Astrocyte (in vitro differentiated cells and primary cell): Measurements from ENCODE around the gene CNOT3. TPM values are rescaled to one million over a fixed set of nuclear protein-coding genes. Genes with fewer than 3 reads are reported as not detected.

Experiments used
- DNase-seq: peaks from one replicate; pipeline ENCODE4 v3.0.0-alpha.2; 2010; ENCODE audit warnings: low read depth
- FAIRE-seq: peaks from 2 replicates; lab custom pipeline; 2011; peaks lifted over from hg19 to GRCh38; lab: Jason Lieb, UNC
- H2AFZ ChIP-seq: 2 replicates; pipeline ENCODE4 v1.6.0; 2012; ENCODE audit warnings: low read depth, low read length, inconsistent platforms
- H3K27ac ChIP-seq: 2 replicates; pipeline ENCODE4 v1.5.1; 2011; ENCODE audit warnings: low read depth, low read length, inconsistent platforms
- H3K27me3 ChIP-seq: 2 replicates; pipeline ENCODE4 v1.6.0; 2011; ENCODE audit warnings: low read length, inconsistent platforms; ENCODE audit not compliant: insufficient read depth
- H3K36me3 ChIP-seq: 2 replicates; pipeline ENCODE4 v1.5.1; 2011; ENCODE audit warnings: low read length, inconsistent platforms; ENCODE audit not compliant: insufficient read depth
- H3K4me1 ChIP-seq: 2 replicates; pipeline ENCODE4 v1.5.1; 2011; ENCODE audit warnings: low read length, inconsistent platforms; ENCODE audit not compliant: insufficient read depth
- H3K4me2 ChIP-seq: 2 replicates; pipeline ENCODE4 v1.6.0; 2012; ENCODE audit warnings: low read length, inconsistent platforms
- H3K4me3 ChIP-seq: 2 replicates; pipeline ENCODE4 v1.5.1; 2011; ENCODE audit warnings: low read depth, mild to moderate bottlenecking, low read length, inconsistent platforms; ENCODE audit not compliant: insufficient read depth
- H3K79me2 ChIP-seq: 2 replicates; pipeline ENCODE4 v1.6.0; 2012; ENCODE audit warnings: mild to moderate bottlenecking, low read length, inconsistent platforms; ENCODE audit not compliant: insufficient read depth
- H3K9ac ChIP-seq: 2 replicates; pipeline ENCODE4 v1.6.0; 2012; ENCODE audit warnings: mild to moderate bottlenecking, low read length, inconsistent platforms
- H3K9me3 ChIP-seq: 2 replicates; pipeline ENCODE4 v1.5.1; 2012; ENCODE audit warnings: low read depth, mild to moderate bottlenecking, low read length, inconsistent platforms; ENCODE audit not compliant: insufficient read depth
- H4K20me1 ChIP-seq: 2 replicates; pipeline ENCODE4 v1.6.0; 2012; ENCODE audit warnings: low read length, inconsistent platforms; ENCODE audit not compliant: insufficient read depth
- H3K27ac Mint-ChIP-seq: one replicate; pipeline ENCODE4 v1.8.0; 2021; ENCODE audit warnings: mild to moderate bottlenecking, mixed read lengths; ENCODE audit not compliant: unreplicated experiment
- H3K27me3 Mint-ChIP-seq: one replicate; pipeline ENCODE4 v1.8.0; 2021; ENCODE audit warnings: low read depth, mixed read lengths; ENCODE audit not compliant: unreplicated experiment
- H3K36me3 Mint-ChIP-seq: one replicate; pipeline ENCODE4 v1.8.0; 2021; ENCODE audit warnings: low read depth, mixed read lengths; ENCODE audit not compliant: unreplicated experiment
- H3K4me1 Mint-ChIP-seq: one replicate; pipeline ENCODE4 v1.8.0; 2021; ENCODE audit warnings: low read depth, mixed read lengths; ENCODE audit not compliant: unreplicated experiment
- H3K4me3 Mint-ChIP-seq: one replicate; pipeline ENCODE4 v1.8.0; 2021; ENCODE audit warnings: mild to moderate bottlenecking, moderate library complexity, mixed read lengths; ENCODE audit not compliant: unreplicated experiment
- H3K9me3 Mint-ChIP-seq: one replicate; pipeline ENCODE4 v1.8.0; 2021; ENCODE audit warnings: mild to moderate bottlenecking, mixed read lengths; ENCODE audit not compliant: unreplicated experiment
- CTCF ChIP-seq: IDR thresholded peaks from 2 replicates; pipeline ENCODE4 v1.5.1; 2011; ENCODE audit warnings: low read depth, mild to moderate bottlenecking, inconsistent platforms, low read length, moderate library complexity; ENCODE audit not compliant: insufficient read depth
- EZH2 ChIP-seq: IDR thresholded peaks from 2 replicates; pipeline ENCODE4 v1.6.1; 2012; ENCODE audit warnings: mild to moderate bottlenecking, low read length, inconsistent platforms; ENCODE audit not compliant: insufficient read depth
- total RNA-seq: library from RNA; stranded (reverse); gene quantifications from 2 replicates; pipeline ENCODE4 v1.2.1, GENCODE V29; 2021

CNOT3 gene
- total RNA-seq, 1 donor from 2014 or later = 39.2 TPM

DNA sequence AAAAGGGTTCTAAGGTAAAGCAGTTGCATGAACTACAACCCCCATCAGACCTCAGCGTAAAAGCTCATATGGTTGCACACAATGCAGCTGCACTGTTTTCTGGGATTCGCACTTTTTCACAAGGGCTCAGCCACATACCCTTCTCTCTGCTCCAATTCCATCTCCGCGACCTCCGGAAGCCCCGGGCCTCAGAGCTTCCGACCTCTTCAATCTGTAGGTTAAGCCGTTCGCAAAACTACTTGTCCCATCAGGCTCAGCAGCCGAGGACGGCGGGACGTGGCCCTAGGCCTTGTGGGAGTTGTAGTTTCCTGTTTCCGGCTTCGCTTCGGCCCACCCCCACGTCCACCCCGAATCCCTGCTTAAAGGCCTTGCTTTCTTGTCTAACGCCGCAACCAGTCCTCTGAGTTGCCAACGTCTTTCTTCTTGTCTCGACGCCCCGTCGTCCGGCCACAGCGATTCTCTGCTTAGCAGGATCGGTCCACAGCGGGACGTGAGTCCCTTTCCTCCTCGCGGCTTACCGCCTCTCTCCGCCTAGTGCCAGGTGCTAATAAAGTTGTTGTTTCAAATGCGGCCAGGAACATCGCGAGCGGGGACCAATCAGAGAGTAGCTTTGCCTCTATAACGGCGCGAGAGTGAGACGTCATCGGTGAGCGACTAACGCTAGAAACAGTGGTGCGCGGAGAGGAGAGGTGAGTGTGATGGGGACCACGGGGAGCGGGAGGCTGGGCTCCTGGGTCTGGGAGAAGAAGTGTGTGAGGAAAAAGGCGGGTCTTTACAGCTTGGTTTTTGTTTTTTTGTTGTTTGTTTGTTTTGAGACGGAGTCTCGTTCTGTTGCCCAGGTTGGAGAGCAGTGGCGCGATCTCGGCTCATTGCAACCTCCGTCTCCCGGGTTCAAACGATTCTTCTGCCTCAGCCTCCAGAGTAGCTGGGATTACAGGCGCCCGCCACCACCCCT is 22.2 kb upstream of the CNOT3 start, which contains the start of the genes PRPF31 and TFPT:
PRPF31 (plus strand) TSS at position 646 of the 955 bp plus-strand sequence. CDS start 2,525 bp downstream, outside the sequence.
TFPT (minus strand) TSS at position 549 of the 955 bp plus-strand sequence; CDS start at position 161, 388 bp downstream.
- Mint-ChIP-seq H3K27ac (peak within 1 kb of the TSS; percentile 96), H3K9me3 (no peaks in the 10 kb centered on the region), H3K4me3 (peak within 1 kb of the TSS; percentile 95), H3K27me3 (no peaks in the 10 kb centered on the region), H3K4me1 (peaks cover 2% of the 10 kb centered on the region), H3K36me3 (peaks cover 9% of the 10 kb centered on the region)
- Histone ChIP-seq H2AFZ (peak within 1 kb of the TSS; percentile 96), H3K4me1 (peaks cover 11% of the 10 kb centered on the region), H3K27ac (peak within 1 kb of the TSS; percentile 88), H3K27me3 (no peaks in the 10 kb centered on the region), H3K36me3 (peaks cover 6% of the 10 kb centered on the region), H3K4me3 (peak within 1 kb of the TSS; percentile 94), H3K9me3 (no peaks in the 10 kb centered on the region), H3K4me2 (peak within 1 kb of the TSS; percentile 97), H4K20me1 (peaks cover 9% of the 10 kb centered on the region), H3K79me2 (peaks cover 41% of the 10 kb centered on the region), H3K9ac (peak within 1 kb of the TSS; percentile 93)
- DNase-seq = peak; percentile 97
- no peak for TF ChIP-seq CTCF
- no peak for TF ChIP-seq EZH2
- FAIRE-seq = peak; percentile 43

DNA sequence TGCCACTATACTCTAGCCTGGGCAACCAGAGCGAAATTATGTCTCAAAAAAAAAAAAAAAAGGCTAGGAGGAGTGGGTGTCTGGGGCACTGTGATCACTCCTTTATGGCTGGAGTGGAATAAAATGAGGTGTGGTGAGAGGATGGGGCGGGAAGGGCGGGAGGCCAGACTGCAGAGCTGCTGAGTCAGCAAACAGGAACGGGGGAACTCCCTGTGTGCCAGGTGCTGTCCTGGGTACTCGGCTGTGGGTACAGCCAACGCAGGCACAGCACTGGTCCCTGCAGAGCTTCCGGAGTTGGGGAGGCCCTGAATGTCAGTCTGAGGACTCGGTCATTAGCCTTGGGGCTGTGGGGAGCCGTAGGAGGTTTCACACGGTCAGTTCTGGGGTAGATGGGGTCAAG is 16.3 kb upstream of the CNOT3 start:
- no peak for FAIRE-seq
- peaks cover 9% of the 10 kb centered on the region for H3K36me3 Mint-ChIP-seq
- H3K4me3 Mint-ChIP-seq = no peak overlapping the region
- Histone ChIP-seq H3K36me3 (peaks cover 11% of the 10 kb centered on the region), H3K27me3 (no peaks in the 10 kb centered on the region), H3K27ac (no peak overlapping the region), H3K4me2 (no peak overlapping the region), H4K20me1 (peaks cover 4% of the 10 kb centered on the region), H3K4me1 (peaks cover 4% of the 10 kb centered on the region), H3K4me3 (no peak overlapping the region), H3K9ac (no peak overlapping the region), H3K79me2 (peaks cover 12% of the 10 kb centered on the region), H3K9me3 (no peaks in the 10 kb centered on the region), H2AFZ (no peak overlapping the region)
- H3K4me1 Mint-ChIP-seq = no peaks in the 10 kb centered on the region
- no peak for TF ChIP-seq CTCF
- no peak for TF ChIP-seq EZH2
- no peaks in the 10 kb centered on the region for H3K9me3 Mint-ChIP-seq
- H3K27ac Mint-ChIP-seq = no peak overlapping the region
- H3K27me3 Mint-ChIP-seq = no peaks in the 10 kb centered on the region
- DNase-seq = no peak
